HL-60/S4 treated with phorbol 12-myristate 13-acetate at 8.2 ng/mL for 4 days and 3 days (cell line): Measurements from ENCODE around the gene LRRC45.

Experiments used
- in situ Hi-C: fragments of 300-500 bp; cut with MboI; formaldehyde crosslinking; loops from 2 replicates; pipeline ENCODE4 v1.15.0; 2022; ENCODE audit warnings: low sequenced_read_pairs

Gene LRRC45

DNA sequence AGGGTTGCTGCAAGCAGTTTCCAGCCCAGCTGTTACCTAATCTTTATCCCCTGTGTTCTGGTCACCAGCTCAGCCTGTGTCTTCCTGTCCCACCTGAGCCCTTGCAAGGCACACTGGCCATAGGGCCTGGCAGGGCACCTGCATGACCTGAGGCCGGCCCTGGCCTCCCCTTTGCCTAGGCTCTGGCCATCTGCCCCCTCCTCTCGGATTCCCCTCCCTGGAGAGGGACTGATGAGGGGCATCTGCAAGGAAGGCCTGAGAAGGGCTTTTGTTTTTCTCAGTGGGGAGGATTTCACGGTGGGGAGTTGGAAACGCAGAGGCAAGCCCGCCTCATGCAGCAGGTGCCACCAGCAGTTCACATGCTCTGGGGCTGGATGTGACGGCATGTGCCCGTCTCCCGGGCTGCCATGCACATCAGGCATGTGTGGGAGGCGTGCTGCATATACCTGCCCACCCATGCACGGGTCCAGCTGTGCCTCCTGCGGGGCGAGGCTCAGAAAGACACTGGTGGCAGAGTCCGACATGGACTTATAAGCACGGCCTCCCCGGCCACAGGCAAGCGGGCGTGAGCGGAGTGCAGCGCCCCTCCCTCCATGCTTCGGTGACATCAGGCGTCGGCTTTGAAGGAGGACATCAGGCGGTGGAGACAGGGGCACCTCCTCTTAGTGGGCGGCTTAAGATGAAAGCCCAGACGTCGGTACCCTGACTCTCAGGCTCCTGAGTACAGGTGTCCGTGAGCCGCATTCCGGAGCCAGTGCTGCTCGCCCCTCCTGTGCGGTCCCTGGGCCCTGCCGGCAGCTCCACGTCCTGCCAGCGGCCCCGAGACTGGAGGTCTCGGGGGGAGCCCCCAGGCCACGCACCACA, 29.1 kb upstream of the LRRC45 start:
- in situ Hi-C loops: no loop called here

DNA sequence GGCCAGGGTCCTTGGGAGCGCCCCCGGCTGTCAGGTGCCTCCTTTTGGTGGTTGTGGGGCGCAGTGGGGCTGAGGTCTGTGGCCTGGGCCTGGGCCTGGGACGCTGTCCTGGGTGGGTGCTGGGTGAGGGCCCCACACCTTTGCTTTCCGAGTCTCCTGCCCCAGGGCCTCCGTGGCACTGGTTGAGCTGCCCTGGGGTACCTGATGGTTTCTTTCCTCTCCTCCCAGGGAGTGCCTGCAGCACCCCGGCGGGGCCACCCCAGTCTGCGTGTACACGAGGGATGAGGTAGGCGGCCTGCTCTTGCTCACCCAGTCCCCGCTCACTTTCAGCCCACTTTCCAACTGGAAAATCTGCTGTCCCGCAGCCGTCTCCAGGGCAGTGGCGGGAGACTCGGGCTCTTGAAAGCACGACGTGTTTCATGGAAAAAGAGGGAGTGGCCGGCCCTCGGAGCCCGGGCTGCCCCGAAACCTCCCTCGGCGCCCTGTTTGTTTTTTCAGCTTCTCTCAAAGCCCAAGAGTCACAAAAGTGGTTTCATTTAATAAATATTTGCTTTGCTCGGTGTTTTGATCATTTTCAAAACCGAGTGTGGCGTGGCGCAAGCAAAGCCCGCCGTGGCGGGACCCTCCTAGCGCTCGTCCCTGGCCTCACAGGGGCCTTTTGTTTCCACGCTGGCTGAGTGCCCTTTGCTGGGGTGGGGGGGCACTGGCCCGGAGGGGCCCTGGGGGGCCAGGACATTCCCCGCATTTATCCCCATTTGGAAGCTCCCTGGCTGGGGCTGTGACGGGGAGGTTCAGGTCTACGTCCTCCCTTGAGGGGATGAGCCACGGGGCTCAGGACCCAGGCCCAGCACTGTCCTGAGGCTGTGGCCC, 28.3 kb upstream of the LRRC45 start:
- in situ Hi-C loops: no loop called here

GRCh38 chr17:81995463-81996231, 27.5 kb upstream of the LRRC45 start:
- in situ Hi-C loops: no loop called here

- in situ Hi-C loops: no loop called here
These were observed 26.8 kb upstream of the LRRC45 start for GRCh38 chr17:81996232-81996756.

- in situ Hi-C loops: no loop called here
These were observed 26.2 kb upstream of the LRRC45 start for GRCh38 chr17:81996757-81997441.

- in situ Hi-C loops: no loop called here
These were observed 24.9 kb upstream of the LRRC45 start for GRCh38 chr17:81998212-81998611.

GRCh38 chr17:81998691-81999438, 24.2 kb upstream of the LRRC45 start:
- in situ Hi-C loops: no loop called here

- in situ Hi-C loops: no loop called here
These were observed 23.5 kb upstream of the LRRC45 start for GRCh38 chr17:81999587-81999975.

- in situ Hi-C loops: no loop called here
These were observed 22.9 kb upstream of the LRRC45 start for GRCh38 chr17:81999976-82000802.

DNA sequence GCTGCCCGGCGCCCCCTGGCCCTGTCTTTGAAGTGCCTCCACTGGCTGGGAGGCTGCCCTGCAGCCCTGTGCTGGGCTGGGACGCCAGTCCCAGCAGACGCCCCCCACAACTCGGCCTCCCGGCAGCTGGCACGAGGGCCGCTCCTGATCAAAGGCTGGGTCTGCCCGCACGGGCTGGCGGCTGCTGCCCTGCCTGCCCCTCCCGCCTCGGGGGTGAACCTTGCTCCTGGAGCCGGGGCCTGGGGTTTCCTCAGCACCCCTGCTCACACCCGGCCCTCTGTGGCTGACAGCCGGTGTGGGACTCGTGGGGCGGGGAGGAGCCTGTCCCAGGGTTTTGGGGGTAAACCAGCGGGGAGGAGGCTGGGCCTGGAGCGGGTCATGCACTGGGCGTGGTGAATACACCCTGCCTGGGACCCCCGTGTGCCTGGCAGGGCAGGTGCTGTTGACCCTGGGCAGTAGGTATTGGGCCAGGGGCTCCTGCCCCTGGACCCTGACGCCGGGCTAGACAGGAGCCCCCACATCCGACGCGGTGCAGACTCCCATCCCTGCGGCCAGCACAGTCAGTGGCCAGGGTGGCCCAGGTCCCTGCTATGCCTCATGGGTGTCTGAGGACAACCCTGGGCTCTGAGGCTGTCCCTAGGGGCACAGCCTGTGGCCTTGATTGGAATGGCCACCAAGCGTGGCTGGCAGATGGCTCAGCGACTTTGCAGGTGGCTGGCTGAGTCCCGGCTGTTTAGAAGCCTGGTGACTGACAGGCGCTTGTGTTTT, 22.1 kb upstream of the LRRC45 start:
- in situ Hi-C loops: no loop called here

DNA sequence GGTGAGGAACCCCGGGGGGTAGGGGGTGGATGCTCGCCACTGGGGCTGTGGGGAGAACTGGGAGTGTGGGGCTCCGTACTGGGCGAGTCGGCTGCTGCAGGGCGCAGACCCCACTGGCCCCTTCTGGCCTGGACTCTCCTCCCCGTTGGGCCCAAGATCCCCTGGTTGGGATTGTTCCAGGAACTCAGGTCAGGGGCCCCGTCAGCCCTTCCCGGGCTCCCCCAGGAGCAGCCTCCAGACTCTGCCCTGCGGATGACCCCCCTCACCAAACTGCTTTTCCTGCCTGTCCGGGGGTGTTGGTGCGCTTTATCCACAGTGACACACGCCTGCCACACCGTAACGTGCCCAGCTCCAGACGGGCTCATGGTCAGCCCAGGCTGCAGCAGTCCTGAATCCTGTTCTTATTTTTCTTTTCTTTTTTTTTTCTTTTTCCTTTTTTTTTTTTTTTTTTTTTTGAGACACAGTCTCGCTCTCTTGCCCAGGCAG, 21.5 kb upstream of the LRRC45 start:
- in situ Hi-C loops: no loop called here

DNA sequence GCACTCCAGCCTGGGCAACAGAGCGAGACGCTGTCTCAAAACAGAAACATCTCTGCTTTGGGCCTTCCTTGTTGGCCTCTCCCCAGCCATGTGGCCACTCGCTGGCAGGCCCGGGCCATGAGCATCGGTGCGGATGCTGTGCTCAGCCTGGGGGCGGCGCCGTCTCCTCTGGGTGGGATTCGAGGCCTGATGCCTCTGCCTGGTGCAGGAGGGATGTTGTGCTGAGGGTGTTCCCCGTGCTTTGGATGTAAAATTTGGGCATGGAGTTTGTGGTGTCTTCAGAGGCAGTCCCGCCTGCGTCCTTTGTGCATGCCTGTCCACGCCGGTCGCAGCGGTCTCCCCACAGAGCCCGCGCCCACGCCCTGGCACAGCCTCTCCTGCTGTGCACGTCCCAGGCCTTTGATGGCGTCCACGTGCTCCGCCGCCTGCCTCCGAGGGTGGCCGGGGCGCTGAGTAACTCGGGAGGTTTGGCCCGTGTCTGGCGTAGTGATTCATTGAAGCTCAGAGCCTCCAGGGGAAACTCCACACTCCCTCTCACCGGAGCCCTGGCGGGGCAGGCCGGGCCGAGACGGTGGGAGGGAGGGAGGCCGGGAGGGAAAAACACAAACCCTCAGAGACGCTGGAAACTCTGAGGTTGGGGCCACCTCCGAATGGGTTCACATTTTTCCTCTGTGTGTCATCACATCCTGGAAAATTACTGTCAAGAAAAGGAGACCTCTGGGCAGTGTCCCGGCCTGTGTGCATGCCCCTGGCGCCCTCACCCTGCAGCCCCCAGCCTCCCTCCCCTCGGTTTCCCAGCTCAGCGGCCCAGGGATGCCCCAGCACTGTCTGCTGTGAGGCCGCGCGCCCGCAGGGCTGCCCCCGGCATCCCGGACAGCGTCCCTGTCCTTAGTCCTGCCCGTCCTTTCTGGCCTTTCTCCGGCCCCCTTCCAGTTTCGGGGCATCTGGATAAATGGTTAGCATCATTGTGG, 19.4 kb upstream of the LRRC45 start:
- in situ Hi-C loops: no loop called here

- in situ Hi-C loops: no loop called here
These were observed 18.3 kb upstream of the LRRC45 start for GRCh38 chr17:82004517-82005455.

- in situ Hi-C loops: no loop called here
These were observed 17.3 kb upstream of the LRRC45 start for GRCh38 chr17:82005701-82006348.
